ENCODE results near the gene FGF6. TPM values are rescaled to one million over a fixed set of nuclear protein-coding genes. Genes with fewer than 3 reads are reported as not detected.

Gene FGF6
- total RNA-seq (not detected), polyA plus RNA-seq (not detected), total RNA-seq (0 to 0.07 (median 0) reads per million in 6 experiments)

GRCh38 chr12:4445156-4446101 is at the start of gene FGF6:
Gene FGF6 (minus strand): TSS chr12:4445815. CDS start chr12:4445570, 245 bp downstream.
- H3K9me3 Mint-ChIP-seq = no peaks in the 10 kb centered on the region
- DNase-seq (no peak), ATAC-seq (no peak)
- peaks cover under 1 to 19% (median 5%) of the 10 kb centered on the region in 5 donors for H3K27me3 Mint-ChIP-seq
- POLR2A ChIA-PET = no interaction called here
- no peak within 1 kb of the TSS for H3K4me3 Mint-ChIP-seq
- no peak within 1 kb of the TSS for H3K27ac Mint-ChIP-seq
- no peaks in the 10 kb centered on the region for H3K36me3 Mint-ChIP-seq
- H3K4me1 Mint-ChIP-seq = peaks cover 0 to 3% (median 0%) of the 10 kb centered on the region in 4 donors

DNA sequence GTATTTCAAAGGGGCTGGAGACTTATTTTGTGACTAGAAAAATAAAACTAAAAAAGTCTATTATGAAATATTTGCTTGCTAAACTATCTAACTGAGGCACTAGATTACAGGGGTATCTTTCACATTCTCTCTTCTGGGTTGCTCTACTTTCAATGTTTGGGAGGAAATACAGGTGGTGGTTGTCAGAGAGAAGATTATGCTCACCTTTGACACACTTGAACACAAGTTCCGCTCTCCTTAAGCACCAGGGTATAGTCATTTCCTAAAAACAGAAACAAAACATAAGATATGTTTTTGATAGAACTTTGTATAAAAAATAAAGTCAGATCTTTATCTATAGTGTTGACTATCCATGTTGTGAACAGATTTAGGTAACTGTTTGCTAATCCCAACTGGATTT is 45.4 kb upstream of the FGF6 start:
- Mint-ChIP-seq H3K4me3 (no peak overlapping the region), H3K4me1 (no peaks in the 10 kb centered on the region), H3K27me3 (no peaks in the 10 kb centered on the region), H3K9me3 (no peaks in the 10 kb centered on the region), H3K27ac (peak overlapping the region in 2 of 10 donors; percentile 9 to 55), H3K36me3 (peaks cover 0 to 48% (median 11%) of the 10 kb centered on the region in 3 donors)
- ATAC-seq (no peak), DNase-seq (no peak)
- POLR2A ChIA-PET = no interaction called here

- Mint-ChIP-seq H3K9me3 (no peaks in the 10 kb centered on the region), H3K4me1 (no peaks in the 10 kb centered on the region), H3K4me3 (no peak overlapping the region), H3K27ac (peak overlapping the region in 1 of 10 donors; percentile 7), H3K36me3 (peaks cover 0 to 42% (median 11%) of the 10 kb centered on the region in 3 donors), H3K27me3 (no peaks in the 10 kb centered on the region)
- DNase-seq (no peak), ATAC-seq (no peak)
- POLR2A ChIA-PET = no interaction called here
Measured at GRCh38 chr12:4489556-4489955, 43.9 kb upstream of the FGF6 start.

DNA sequence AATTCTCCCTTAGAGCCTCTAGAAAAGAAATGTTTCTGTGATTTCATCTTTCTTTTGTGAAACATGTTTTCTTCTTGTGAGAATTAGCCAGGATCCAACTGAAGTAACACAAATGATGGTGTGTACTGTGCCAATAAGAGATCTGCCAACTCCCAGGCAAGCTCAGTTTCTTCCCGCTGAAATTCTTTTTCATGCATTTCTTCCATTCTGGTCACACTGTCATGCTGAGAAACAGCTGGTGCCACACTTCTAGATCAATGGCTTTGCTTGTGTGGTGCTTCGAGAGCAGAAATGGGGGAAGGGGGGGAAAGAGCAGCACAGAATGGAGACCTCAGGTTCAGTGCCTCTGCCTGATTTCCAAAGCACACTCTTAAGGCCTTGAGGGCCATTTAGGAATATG is 41.4 kb upstream of the FGF6 start:
- Mint-ChIP-seq H3K4me1 (peaks cover 0 to 2% (median 0%) of the 10 kb centered on the region in 4 donors), H3K27ac (peak overlapping the region in 4 of 10 donors; percentile 22 to 40 (median 32)), H3K4me3 (no peak overlapping the region), H3K36me3 (peaks cover 0 to 28% (median 11%) of the 10 kb centered on the region in 3 donors), H3K9me3 (no peaks in the 10 kb centered on the region), H3K27me3 (no peaks in the 10 kb centered on the region)
- ATAC-seq = no peak
- DNase-seq = no peak
- POLR2A ChIA-PET = no interaction called here

DNA sequence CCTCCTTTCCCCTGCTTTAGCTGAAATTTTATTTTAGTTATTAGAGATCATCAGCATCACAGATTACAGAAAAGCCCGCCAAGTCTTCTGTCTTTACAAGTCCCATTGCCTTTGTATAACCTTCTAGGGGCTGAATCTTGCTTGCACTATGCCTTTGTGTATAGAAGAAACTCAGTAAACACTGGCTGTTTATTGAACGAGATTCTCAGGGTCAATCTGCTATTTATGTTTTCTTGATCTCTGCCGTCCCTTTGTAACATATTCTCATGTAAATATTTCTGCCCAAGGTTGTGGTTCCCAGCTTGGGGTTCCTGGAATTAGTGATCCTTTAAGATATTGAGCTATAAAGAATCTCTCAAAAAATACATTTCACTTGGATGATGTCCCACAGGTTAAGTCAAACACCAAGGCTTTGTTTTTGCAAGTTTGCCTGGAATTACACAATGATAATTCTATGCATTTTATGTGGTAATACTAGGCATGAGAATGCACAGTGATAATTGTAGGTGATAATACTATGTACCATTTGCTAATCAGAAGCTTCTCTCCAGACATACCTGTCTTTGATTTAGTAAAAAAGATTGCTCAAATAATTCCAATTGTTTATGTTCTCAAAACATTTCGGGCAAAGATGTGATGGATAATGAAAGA is 40.6 kb upstream of the FGF6 start:
- no peaks in the 10 kb centered on the region for H3K9me3 Mint-ChIP-seq
- H3K4me1 Mint-ChIP-seq = peaks cover 0 to 2% (median 0%) of the 10 kb centered on the region in 4 donors
- peaks cover 0 to 26% (median 11%) of the 10 kb centered on the region in 3 donors for H3K36me3 Mint-ChIP-seq
- POLR2A ChIA-PET = no interaction called here
- no peak for DNase-seq
- no peaks in the 10 kb centered on the region for H3K27me3 Mint-ChIP-seq
- H3K27ac Mint-ChIP-seq = peak overlapping the region in 3 of 10 donors; percentile 18 to 40 (median 34)
- no peak overlapping the region for H3K4me3 Mint-ChIP-seq
- no peak for ATAC-seq

- H3K4me1 Mint-ChIP-seq = peaks cover 0 to 2% (median 0%) of the 10 kb centered on the region in 4 donors
- peak overlapping the region in 1 of 10 donors; percentile 46 for H3K27ac Mint-ChIP-seq
- no peak for ATAC-seq
Measured at GRCh38 chr12:4483885-4484823, 38.5 kb upstream of the FGF6 start.

DNA sequence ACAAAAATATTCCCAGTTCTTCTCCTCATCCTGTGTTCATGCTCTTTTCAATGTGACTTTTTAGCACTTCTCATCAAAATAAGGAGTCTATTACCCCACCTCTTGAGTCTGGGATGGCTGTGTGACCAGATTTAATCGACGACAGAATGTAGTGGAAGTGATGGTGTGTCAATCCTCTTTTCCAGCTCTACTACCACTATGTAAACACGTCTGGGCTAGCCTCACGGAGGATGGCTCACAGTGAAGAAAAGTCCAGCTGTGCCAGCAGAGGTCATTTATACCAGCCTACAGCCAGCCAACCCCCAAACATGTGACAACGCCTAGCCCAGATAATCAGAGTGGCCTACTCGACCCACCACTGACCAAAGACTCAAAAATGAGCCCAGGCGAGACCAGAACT is 37.3 kb upstream of the FGF6 start:
- Mint-ChIP-seq H3K4me1 (peaks cover 0 to 2% (median 0%) of the 10 kb centered on the region in 4 donors), H3K27me3 (peaks cover 0 to 3% (median 0%) of the 10 kb centered on the region in 5 donors), H3K9me3 (peaks cover 0 to 24% (median 10%) of the 10 kb centered on the region in 9 donors), H3K36me3 (peaks cover 3 to 18% (median 8%) of the 10 kb centered on the region in 3 donors), H3K27ac (no peak overlapping the region), H3K4me3 (no peak overlapping the region)
- no peak for DNase-seq
- ATAC-seq = no peak
- POLR2A ChIA-PET = no interaction called here

More at GRCh38 chr12:4483885-4484823, 38.5 kb upstream of the FGF6 start:
- Mint-ChIP-seq H3K36me3 (peaks cover 8 to 11% (median 9%) of the 10 kb centered on the region in 3 donors), H3K27me3 (peaks cover 0 to 3% (median 0%) of the 10 kb centered on the region in 5 donors), H3K4me3 (no peak overlapping the region), H3K9me3 (peaks cover 0 to 14% (median 7%) of the 10 kb centered on the region in 9 donors)
- POLR2A ChIA-PET = no interaction called here
- DNase-seq = no peak

DNA sequence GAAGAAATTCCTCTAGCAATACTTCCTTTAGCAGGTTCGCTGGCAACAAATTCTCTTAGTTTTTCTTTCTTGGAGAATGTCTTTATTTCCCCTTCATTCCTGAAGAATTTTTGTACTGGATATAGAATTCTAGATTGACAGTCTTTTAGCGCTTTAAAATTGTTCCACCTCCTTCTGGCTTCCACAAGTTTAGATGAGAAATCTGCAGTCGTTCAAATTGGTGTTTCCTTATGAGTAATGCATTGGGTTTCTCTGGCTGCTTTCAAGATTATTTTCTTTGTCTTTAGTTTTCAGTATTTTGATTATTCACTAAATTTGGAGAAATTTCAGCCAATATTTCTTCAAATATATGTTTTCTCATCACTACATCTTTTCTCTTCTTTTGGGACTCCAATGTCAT is 33.3 kb upstream of the FGF6 start:
- Mint-ChIP-seq H3K27ac (no peak overlapping the region), H3K36me3 (peaks cover 3 to 24% (median 8%) of the 10 kb centered on the region in 3 donors), H3K4me3 (no peak overlapping the region), H3K9me3 (peaks cover 0 to 29% (median 14%) of the 10 kb centered on the region in 9 donors), H3K4me1 (no peaks in the 10 kb centered on the region), H3K27me3 (peaks cover 11 to 20% (median 19%) of the 10 kb centered on the region in 5 donors)
- ATAC-seq (no peak), DNase-seq (no peak)
- POLR2A ChIA-PET = no interaction called here

- peaks cover 0 to 29% (median 14%) of the 10 kb centered on the region in 9 donors for H3K9me3 Mint-ChIP-seq
- H3K36me3 Mint-ChIP-seq = peaks cover 3 to 24% (median 10%) of the 10 kb centered on the region in 3 donors
- no peak overlapping the region for H3K4me3 Mint-ChIP-seq
- H3K4me1 Mint-ChIP-seq = no peaks in the 10 kb centered on the region
- POLR2A ChIA-PET = no interaction called here
- peaks cover 11 to 25% (median 22%) of the 10 kb centered on the region in 5 donors for H3K27me3 Mint-ChIP-seq
- ATAC-seq = no peak
- no peak for DNase-seq
- H3K27ac Mint-ChIP-seq = no peak overlapping the region
Measured at GRCh38 chr12:4477129-4477528, 31.5 kb upstream of the FGF6 start.

- Mint-ChIP-seq H3K4me1 (peaks cover 0 to 2% (median 0%) of the 10 kb centered on the region in 4 donors), H3K27me3 (peaks cover 12 to 22% (median 16%) of the 10 kb centered on the region in 5 donors), H3K36me3 (peaks cover 0 to 2% (median 0%) of the 10 kb centered on the region in 3 donors), H3K9me3 (peaks cover 0 to under 1% (median 0%) of the 10 kb centered on the region in 9 donors), H3K27ac (peak overlapping the region in 1 of 10 donors; percentile 35), H3K4me3 (no peak overlapping the region)
- no peak for ATAC-seq
- DNase-seq = no peak
- POLR2A ChIA-PET = no interaction called here
Measured at GRCh38 chr12:4472046-4472445, 26.4 kb upstream of the FGF6 start.

DNA sequence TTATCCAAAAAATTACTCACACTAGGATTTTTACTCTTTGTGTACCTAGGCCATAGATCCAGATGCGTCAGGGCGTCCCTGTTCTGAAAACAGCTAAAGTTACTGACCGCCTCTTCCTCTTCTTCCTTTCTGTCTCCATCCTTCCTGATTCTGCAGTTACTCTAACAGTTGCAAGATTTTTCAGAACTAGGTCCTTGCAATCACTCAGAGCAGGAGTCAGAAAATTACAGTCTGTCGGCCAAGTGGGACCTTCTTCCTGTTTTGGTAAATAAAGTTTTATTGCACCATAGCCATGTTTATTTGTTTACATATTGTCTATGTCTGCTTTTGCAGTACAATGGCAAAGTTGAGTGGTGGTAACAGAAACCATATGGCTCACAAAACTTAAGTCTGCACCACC is 25.6 kb upstream of the FGF6 start:
- POLR2A ChIA-PET = no interaction called here
- Mint-ChIP-seq H3K4me3 (no peak overlapping the region), H3K27me3 (peaks cover 9 to 14% (median 12%) of the 10 kb centered on the region in 5 donors), H3K9me3 (no peaks in the 10 kb centered on the region), H3K36me3 (peaks cover 0 to 2% (median 0%) of the 10 kb centered on the region in 3 donors), H3K27ac (no peak overlapping the region), H3K4me1 (peaks cover 0 to 2% (median 0%) of the 10 kb centered on the region in 4 donors)
- no peak for DNase-seq
- ATAC-seq = no peak

GRCh38 chr12:4468994-4469393 is 23.4 kb upstream of the FGF6 start:
- no peaks in the 10 kb centered on the region for H3K9me3 Mint-ChIP-seq
- DNase-seq = no peak
- POLR2A ChIA-PET = no interaction called here
- H3K4me3 Mint-ChIP-seq = no peak overlapping the region
- ATAC-seq = no peak
- peaks cover 0 to 2% (median 0%) of the 10 kb centered on the region in 3 donors for H3K36me3 Mint-ChIP-seq
- peaks cover 0 to 6% (median 3%) of the 10 kb centered on the region in 5 donors for H3K27me3 Mint-ChIP-seq
- no peak overlapping the region for H3K27ac Mint-ChIP-seq
- peaks cover 0 to 2% (median 0%) of the 10 kb centered on the region in 4 donors for H3K4me1 Mint-ChIP-seq
